HepG2 (cell line): ENCODE measurements around the gene MDFI.

Experiments
- BRCA1 ChIP-seq: sonication (generic); formaldehyde crosslinking; IDR thresholded peaks from 2 replicates; pipeline ENCODE4 v1.4.0; 2020; ENCODE audit warnings: missing genetic modification reagents
- POLR2A ChIP-seq, 2 experiments: IDR thresholded peaks; 2 replicates each; pipeline ENCODE4 v1.6.1; 2011; ENCODE audit warnings: low read depth in 2 of 2, low read length in 2 of 2, mild to moderate bottlenecking in 1 of 2, moderate library complexity in 1 of 2; ENCODE audit not compliant: insufficient read depth in 1 of 2
- ZNF460 ChIP-seq: sonication (generic); formaldehyde crosslinking; IDR thresholded peaks from 2 replicates; pipeline ENCODE4 v1.5.1; 2020; ENCODE audit warnings: missing genetic modification reagents, mild to moderate bottlenecking, borderline replicate concordance
- TF ChIP-seq, protein P1 (sequence below): sonication (generic); formaldehyde crosslinking; IDR thresholded peaks from 2 replicates; pipeline ENCODE4 v1.5.0; 2020; ENCODE audit warnings: mild to moderate bottlenecking, missing genetic modification reagents, moderate library complexity

DNA sequence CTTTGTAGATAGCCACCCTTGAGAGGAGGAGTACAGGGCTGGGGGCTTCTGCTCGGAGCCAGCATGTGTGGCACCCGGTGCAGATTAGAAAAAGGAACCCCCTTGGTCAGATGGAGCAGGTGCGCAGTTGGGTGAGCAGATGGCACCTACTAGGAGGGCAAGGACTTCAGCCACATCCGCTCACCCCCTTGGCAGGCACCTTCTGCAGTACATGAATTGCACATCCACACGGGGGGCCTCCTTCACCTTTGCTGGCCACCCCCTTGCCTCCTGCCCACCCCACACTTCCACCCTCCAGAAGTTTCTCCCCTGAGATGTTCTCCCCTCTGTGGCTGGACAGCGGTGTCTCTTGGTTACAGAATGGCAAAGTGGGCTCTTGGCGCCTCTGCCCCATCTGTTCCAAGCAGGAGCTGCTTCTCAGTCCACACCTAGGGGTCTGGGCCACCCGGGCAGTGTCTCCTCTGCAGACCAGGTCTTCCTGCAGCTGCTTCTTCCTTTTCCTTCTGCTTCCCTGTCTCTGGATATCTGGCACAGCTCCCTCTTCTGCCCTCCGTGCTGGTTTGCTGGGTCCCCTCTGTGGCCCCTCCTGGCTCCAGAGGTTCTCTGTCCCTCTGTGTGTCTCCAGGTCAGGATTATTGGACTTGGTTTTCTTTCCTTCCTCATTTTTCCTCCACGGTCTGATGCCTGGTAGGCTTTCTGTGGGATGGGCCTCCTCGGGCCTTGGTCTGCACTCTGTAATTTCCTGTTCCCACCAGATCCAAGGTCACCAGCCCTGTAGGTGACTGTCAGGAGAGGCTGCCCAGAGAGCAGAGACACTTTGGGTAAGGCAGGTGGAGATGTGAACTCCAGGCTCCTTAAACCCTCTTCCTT, 4.1 kb downstream of the MDFI start:
- TF ChIP-seq POLR2A (IDR thresholded peaks at IDR 0.05; ENCODE audit: insufficient read depth in 1 of 2, low read depth in 2 of 2, low read length in 2 of 2) (no peak), ZNF460 (no peak), BRCA1 (no peak)
- TF ChIP-seq, protein P1, sequence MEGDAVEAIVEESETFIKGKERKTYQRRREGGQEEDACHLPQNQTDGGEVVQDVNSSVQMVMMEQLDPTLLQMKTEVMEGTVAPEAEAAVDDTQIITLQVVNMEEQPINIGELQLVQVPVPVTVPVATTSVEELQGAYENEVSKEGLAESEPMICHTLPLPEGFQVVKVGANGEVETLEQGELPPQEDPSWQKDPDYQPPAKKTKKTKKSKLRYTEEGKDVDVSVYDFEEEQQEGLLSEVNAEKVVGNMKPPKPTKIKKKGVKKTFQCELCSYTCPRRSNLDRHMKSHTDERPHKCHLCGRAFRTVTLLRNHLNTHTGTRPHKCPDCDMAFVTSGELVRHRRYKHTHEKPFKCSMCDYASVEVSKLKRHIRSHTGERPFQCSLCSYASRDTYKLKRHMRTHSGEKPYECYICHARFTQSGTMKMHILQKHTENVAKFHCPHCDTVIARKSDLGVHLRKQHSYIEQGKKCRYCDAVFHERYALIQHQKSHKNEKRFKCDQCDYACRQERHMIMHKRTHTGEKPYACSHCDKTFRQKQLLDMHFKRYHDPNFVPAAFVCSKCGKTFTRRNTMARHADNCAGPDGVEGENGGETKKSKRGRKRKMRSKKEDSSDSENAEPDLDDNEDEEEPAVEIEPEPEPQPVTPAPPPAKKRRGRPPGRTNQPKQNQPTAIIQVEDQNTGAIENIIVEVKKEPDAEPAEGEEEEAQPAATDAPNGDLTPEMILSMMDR (CRISPR knock-in tag) = no peak
